Measurements from ENCODE around the gene SUMO3. TPM values are rescaled to one million over a fixed set of nuclear protein-coding genes. Genes with fewer than 3 reads are reported as not detected.

Gene SUMO3
- total and polyA plus RNA-seq, 2 experiments from 2014 or later: 110 to 178 TPM

DNA sequence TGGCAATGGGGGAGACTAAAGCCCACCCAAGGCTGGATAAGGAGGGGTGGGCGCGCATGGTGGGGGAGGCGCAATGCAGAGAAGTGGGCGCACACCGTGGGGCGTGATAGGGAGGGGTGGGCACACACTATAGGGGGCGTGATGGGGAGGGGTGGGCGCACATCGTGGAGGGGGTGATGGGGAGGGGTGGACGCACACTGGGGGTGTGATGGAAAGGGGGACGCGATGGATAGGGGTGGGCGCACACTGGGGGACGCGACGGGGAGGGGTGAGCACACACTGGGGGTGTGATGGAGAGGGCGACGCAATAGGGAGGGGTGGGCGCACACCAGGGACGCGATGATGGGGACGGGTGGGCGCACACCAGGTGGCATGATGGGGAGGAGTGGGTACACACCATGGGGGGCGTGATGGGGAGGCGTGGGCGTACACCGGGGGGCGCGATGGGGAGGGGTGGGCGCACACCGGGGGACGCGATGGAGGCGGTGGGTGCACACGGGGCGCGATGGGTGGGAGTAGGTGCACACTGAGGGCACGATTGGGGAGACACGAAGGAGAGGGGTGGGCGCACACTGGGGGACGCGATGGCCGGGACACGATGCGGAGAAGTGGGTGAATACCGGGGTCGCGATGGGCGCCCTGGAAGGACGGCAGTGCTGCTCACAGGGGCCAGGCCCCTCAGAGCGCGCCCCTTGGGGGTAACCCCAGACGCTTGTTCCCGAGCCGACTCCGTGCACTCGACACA, 929 bp downstream of the SUMO3 start:
- WGBS, 2 experiments (ENCODE audit: low coverage in 1 of 2, low lambda C conversion rate in 2 of 2, missing lambda C conversion rate in 2 of 2): 37 to 50% methylated on average over 15 to 57 of the region's 57 CpGs

DNA sequence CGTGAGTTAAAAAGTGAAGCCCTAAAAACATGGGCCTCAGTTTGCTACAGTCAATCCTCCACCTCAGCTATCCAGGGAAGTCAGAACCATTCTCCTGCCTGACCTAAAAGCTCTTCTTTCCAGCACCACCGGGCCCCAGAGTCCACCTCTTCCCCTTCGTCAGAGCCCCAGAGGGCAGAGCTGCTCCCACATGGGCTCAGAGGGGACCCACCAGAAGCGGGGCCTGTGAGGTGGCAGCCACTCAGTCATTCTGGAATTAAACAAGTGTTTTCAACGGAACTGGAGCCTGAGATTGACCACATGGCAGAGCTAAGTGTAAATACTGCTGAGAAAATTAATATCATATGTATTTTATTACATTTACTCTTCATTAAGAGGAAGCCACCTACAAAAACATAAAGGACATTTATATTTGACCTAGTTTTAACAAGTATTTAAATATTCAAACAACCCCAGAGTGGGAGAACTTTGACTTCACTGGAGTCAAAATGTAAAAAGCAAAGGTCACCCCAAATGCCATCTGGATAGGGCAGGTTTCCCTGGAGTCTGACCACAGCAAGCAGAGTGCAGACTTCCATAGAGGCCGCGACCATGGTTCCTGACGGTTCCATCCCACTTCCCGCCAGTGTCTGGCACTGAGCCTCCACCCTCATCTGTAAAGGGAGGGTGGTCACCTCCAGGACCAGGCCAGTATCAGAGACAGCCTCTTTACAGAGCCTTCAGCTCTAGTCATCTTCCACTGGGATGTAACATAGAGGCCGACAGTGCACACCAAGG, 1.8 kb downstream of the SUMO3 start:
- H3K36me3 ChIP-seq (ENCODE audit: low read depth): no peaks in the 10 kb centered on the region
- H3K4me2 ChIP-seq (ENCODE audit: unreplicated experiment): no peak overlapping the region
- WGBS, 2 experiments (ENCODE audit: low coverage in 1 of 2, low lambda C conversion rate in 2 of 2, missing lambda C conversion rate in 2 of 2): 71% methylated on average over 9 to 10 of the region's 10 CpGs
- in situ Hi-C loops (cut with MboI): no loop called here
- peak; percentile 16 for DNase-seq
- H3K9ac ChIP-seq: no peak overlapping the region
- no peak overlapping the region for H2AFZ ChIP-seq
- 0 out of 2 replicates have a peak, but pooled peaks cover 4% of the 10 kb centered on the region for H3F3A ChIP-seq (ENCODE audit: insufficient read depth)
- TF ChIP-seq EZH2 (IDR thresholded peaks at IDR 0.05; ENCODE audit: insufficient read depth, poor library complexity, severe bottlenecking) (no peak), EZH2phosphoT487 (IDR thresholded peaks at IDR 0.05; ENCODE audit: insufficient read depth, low read depth) (no peak)
- no peaks in the 10 kb centered on the region for H3K9me2 ChIP-seq (ENCODE audit: insufficient read depth)
- 0 out of 2 replicates have a peak, but pooled peaks cover 10% of the 10 kb centered on the region for H4K20me1 ChIP-seq (ENCODE audit: insufficient read depth)
- H3K9me3 ChIP-seq (ENCODE audit: low read depth): no peaks in the 10 kb centered on the region
- H3K4me1 ChIP-seq (ENCODE audit: insufficient read depth): peaks cover 13% of the 10 kb centered on the region
- 0 out of 2 replicates have a peak overlapping the region, but pooled peaks have one; percentile 15 for H3K4me3 ChIP-seq
- H3K27me3 ChIP-seq (replicated peaks; ENCODE audit: insufficient read depth): no peaks in the 10 kb centered on the region
- peaks cover 64% of the 10 kb centered on the region for H3K79me2 ChIP-seq (ENCODE audit: insufficient read depth)
- H3K27ac ChIP-seq: no peak overlapping the region

More for the DNA sequence above, 929 bp downstream of the SUMO3 start:
- TF ChIP-seq EZH2phosphoT487 (IDR thresholded peaks at IDR 0.05; ENCODE audit: insufficient read depth, low read depth) (no peak), EZH2 (IDR thresholded peaks at IDR 0.05; ENCODE audit: insufficient read depth, poor library complexity, severe bottlenecking) (no peak)
- in situ Hi-C loops (cut with MboI): no loop called here
- H3K4me2 ChIP-seq (ENCODE audit: unreplicated experiment): peak overlapping the region; percentile 84
- no peaks in the 10 kb centered on the region for H3K9me3 ChIP-seq (ENCODE audit: low read depth)
- no peak overlapping the region for H2AFZ ChIP-seq
- no peaks in the 10 kb centered on the region for H3K27me3 ChIP-seq (replicated peaks; ENCODE audit: insufficient read depth)
- no peaks in the 10 kb centered on the region for H3K9me2 ChIP-seq (ENCODE audit: insufficient read depth)
- peak overlapping the region; percentile 82 for H3K4me3 ChIP-seq
- H3K27ac ChIP-seq: no peak overlapping the region
- peaks cover 16% of the 10 kb centered on the region for H3K4me1 ChIP-seq (ENCODE audit: insufficient read depth)
- H3K79me2 ChIP-seq (ENCODE audit: insufficient read depth): peaks cover 55% of the 10 kb centered on the region
- H4K20me1 ChIP-seq (ENCODE audit: insufficient read depth): 0 out of 2 replicates have a peak, but pooled peaks cover 4% of the 10 kb centered on the region
- no peak for DNase-seq
- 0 out of 2 replicates have a peak, but pooled peaks cover 4% of the 10 kb centered on the region for H3F3A ChIP-seq (ENCODE audit: insufficient read depth)
- no peaks in the 10 kb centered on the region for H3K36me3 ChIP-seq (ENCODE audit: low read depth)
- H3K9ac ChIP-seq: peak overlapping the region; percentile 74

DNA sequence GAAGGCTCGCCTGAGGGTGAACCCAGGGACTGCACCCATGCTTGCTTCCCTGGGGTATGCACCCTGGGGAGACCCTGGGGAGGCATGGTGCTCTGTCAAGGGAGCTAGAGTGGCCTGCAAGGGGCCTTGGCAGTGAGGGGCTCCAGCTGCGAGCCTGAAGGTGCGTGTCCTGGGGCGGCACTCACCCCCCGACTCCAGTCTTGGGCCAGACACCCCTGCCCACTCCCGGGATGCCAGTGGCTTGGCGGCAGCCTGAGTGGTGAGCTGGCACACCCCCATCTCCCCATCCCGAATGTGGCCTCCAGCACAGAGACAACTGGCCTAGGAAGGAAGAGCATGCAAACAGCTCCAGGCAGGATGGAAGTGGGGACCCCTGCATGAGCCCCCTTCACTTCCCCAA, 2.6 kb downstream of the SUMO3 start:
- Histone ChIP-seq H3F3A (ENCODE audit: insufficient read depth) (0 out of 2 replicates have a peak, but pooled peaks cover 4% of the 10 kb centered on the region), H3K4me1 (ENCODE audit: insufficient read depth) (peaks cover 8% of the 10 kb centered on the region; the same call in 1 of the 2 replicates), H3K4me2 (ENCODE audit: unreplicated experiment) (no peak overlapping the region), H3K9me3 (ENCODE audit: low read depth) (no peaks in the 10 kb centered on the region), H4K20me1 (ENCODE audit: insufficient read depth) (0 out of 2 replicates have a peak, but pooled peaks cover 10% of the 10 kb centered on the region), H2AFZ (no peak overlapping the region), H3K4me3 (no peak overlapping the region), H3K9ac (no peak overlapping the region), H3K27ac (no peak overlapping the region), H3K27me3 (replicated peaks; ENCODE audit: insufficient read depth) (no peaks in the 10 kb centered on the region), H3K36me3 (ENCODE audit: low read depth) (no peaks in the 10 kb centered on the region), H3K9me2 (ENCODE audit: insufficient read depth) (no peaks in the 10 kb centered on the region), H3K79me2 (ENCODE audit: insufficient read depth) (peaks cover 72% of the 10 kb centered on the region)
- no peak for DNase-seq
- WGBS, 2 experiments (ENCODE audit: low coverage in 1 of 2, low lambda C conversion rate in 2 of 2, missing lambda C conversion rate in 2 of 2): 84 to 86% methylated on average over 8 of the region's 8 CpGs
- no peak for TF ChIP-seq EZH2phosphoT487 (IDR thresholded peaks at IDR 0.05; ENCODE audit: insufficient read depth, low read depth)
- in situ Hi-C loops (cut with MboI): no loop called here

DNA sequence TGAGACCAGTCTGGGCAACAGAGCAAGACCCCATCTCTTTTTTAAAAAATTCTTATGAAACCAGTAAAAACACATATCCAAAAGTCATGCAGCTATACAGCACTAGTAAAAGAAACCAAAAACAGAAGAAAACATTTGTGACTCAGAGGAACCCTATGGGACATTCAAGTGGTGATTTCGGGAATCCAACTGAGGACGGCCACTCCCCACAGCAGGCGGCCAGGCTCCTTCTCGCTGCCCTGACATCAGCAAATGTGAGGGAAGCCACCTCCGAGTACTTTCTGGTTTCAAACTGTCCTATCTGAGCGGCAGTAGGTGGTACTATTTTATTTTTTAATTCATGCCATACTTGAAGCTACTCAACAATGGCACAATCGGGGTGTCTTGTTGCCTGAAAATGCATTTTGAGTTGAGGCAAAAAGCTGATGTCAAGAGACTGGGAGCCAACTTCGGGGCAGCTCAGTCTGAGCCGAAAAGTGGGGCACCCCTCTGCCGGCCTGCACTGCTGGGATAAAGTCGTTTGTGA, 3.3 kb downstream of the SUMO3 start:
- no peaks in the 10 kb centered on the region for H3K27me3 ChIP-seq (replicated peaks; ENCODE audit: insufficient read depth)
- H3K79me2 ChIP-seq (ENCODE audit: insufficient read depth): peaks cover 79% of the 10 kb centered on the region
- H3K4me2 ChIP-seq (ENCODE audit: unreplicated experiment): no peak overlapping the region
- no peaks in the 10 kb centered on the region for H3K9me2 ChIP-seq (ENCODE audit: insufficient read depth)
- H3K36me3 ChIP-seq (ENCODE audit: low read depth): no peaks in the 10 kb centered on the region
- H4K20me1 ChIP-seq (ENCODE audit: insufficient read depth): 0 out of 2 replicates have a peak, but pooled peaks cover 10% of the 10 kb centered on the region
- H3K4me3 ChIP-seq: no peak overlapping the region
- WGBS, 2 experiments (ENCODE audit: low coverage in 1 of 2, low lambda C conversion rate in 2 of 2, missing lambda C conversion rate in 2 of 2): 48 to 52% methylated on average over 11 of the region's 11 CpGs
- H3K9me3 ChIP-seq (ENCODE audit: low read depth): no peaks in the 10 kb centered on the region
- H3K9ac ChIP-seq: no peak overlapping the region
- DNase-seq: peak; percentile 40
- TF ChIP-seq EZH2phosphoT487 (IDR thresholded peaks at IDR 0.05; ENCODE audit: insufficient read depth, low read depth) (no peak), EZH2 (IDR thresholded peaks at IDR 0.05; ENCODE audit: insufficient read depth, poor library complexity, severe bottlenecking) (no peak)
- H3K4me1 ChIP-seq (ENCODE audit: insufficient read depth): peaks cover 8% of the 10 kb centered on the region; the same call in 1 of the 2 replicates
- H3F3A ChIP-seq (ENCODE audit: insufficient read depth): 0 out of 2 replicates have a peak, but pooled peaks cover 4% of the 10 kb centered on the region
- H2AFZ ChIP-seq: no peak overlapping the region
- no peak overlapping the region for H3K27ac ChIP-seq
- in situ Hi-C loops (cut with MboI): no loop called here
